HG02798 (cell line): ENCODE results near the gene MAPK8.

Experiments used
- ATAC-seq: cut with Tn5 transposase; IDR thresholded peaks from one replicate; pipeline ENCODE4 v1.9.1; 2021; ENCODE audit warnings: mild to moderate bottlenecking; ENCODE audit not compliant: unreplicated experiment, poor library complexity

Gene MAPK8

DNA sequence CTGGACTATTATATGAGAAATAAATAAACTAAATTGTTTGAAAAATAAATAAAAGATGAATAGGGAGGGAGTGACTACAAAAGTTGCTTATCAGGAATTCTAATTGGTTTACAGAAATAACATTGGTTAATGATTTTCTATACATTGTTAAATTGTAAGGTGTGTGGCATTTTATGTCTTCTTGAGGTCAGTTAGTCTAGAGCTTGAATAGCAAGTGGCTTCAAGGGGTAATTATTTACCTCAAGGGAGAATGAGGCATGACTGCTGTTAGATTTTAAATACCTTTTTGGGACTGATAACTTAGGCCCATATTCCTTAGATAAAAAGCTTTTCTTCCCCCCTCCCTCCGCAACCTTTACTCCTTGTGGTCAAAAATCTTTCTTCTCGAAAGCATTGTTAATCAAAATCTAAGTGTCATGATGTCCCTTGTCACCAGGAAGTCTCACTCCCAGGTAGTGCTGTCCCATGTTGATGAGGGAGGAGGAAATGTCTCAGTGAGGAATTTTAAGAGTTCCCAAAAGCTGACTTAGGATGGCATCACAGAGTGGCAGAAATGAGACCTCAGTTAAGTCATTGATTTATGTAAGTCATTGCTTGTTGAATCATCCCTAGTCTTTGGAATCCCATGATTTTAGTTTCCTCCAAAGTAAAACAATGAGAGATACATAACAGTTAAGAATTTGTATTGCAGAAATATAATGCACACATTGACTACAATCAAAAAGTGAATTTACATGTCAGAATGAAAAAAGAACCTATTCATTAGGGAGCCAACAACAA is 71.5 kb downstream of the MAPK8 start:
- no peak for ATAC-seq

DNA sequence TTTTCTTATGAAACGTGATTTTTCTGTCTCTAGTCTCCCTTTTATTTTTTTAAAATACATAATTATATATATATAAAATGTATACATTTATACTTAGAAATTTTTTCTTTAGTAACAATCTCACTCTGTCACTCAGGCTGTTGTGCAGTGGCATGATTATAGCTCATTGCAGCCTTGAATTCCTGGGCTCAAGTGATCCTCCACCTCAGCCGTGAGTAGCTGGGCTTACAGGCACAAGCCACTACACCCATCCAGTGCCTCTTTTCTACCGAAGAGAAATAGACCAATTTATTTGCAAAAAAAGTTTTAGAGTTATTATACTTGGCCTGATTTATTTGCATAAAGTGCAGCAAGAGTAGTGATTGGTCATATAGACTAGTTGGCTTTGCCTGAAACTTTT is 72.2 kb downstream of the MAPK8 start:
- no peak for ATAC-seq

DNA sequence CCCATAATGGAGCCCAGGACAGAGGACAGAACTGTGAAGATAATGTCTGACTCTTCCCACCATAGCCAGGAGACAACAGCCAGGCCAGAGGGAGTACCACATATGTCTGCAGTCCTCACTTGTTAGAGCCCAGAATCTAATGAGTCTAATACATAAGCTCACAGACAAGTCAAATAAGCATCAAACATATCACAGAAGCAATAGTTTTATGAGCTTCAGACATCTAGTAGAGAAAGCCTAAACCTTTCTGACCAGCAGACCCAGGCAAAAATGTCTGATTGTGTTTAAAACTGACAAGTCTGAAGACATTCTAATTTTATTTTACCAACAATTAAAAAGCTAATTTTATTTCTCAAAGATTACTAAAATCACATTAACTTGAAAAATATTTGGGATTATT is 75.5 kb downstream of the MAPK8 start:
- no peak for ATAC-seq

DNA sequence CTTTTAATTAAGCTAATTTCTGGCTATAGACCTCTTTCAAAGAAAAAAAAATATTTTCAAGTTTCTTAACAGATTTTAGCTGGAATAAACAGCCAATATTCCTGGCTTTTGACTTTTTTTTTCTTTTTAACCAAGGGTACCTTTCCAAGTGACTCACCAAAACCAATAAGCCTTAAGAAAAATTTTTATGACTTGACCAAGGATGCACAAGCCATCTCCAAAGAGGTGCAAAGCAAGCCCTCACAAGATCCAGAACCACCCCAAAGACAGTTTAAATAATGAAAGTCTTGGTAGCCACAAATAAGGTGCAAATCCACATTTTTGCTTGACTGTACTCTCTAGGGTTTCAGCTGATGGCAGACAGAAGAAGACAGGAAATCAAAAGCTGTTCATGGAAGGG is 76.5 kb downstream of the MAPK8 start:
- ATAC-seq, result no peak

DNA sequence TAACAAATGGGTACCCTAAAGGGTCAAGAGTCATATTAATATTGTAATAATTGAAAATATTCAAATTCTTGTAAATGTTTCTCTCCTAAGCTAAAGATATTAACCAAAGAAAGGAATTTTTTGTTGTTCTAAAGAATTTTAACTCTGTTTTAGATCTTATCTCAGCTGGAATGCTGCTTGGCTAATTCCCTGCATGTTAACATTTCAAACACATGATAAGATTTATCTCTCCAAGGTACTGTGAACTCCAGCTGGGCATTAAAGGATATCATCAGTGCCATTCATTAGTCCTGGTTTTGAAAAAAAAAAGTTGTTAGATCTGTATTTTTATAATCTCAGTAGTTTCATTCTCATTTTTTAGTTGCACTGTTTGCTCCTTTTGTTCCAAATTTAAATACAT is 76.9 kb downstream of the MAPK8 start:
- no peak for ATAC-seq

DNA sequence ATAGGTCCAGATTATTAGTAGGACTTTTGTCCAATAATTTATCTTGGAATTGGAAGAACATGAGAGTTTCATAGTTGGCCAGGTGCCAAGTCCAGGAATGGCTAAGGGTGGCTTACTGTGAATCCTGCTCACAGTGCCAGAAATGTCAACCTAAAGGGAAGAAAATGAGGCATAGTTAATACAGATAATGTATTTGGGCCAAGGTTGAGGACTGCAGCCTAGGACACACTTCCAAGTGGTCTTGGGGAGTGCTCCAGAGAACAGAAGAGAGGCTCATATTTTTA is 78.2 kb downstream of the MAPK8 start:
- no peak for ATAC-seq

DNA sequence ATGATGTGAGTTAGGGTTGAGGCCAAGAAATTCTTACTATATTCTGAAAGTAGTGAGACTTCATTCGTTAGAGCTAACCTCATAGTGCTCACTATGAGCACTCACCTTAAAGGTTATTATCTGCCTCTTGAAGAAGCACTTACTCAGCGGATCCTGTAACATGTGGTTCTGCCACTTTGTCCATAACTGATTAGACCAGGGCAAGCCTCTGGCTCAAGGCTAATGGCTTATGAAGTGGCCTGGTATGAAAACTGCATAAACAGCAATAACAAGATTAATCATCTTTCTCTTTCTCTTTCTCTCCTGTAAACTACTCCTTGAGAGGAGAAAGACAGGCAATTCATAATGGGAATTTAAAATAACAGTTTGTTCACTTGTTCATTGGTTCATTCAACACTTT is 82.8 kb downstream of the MAPK8 start:
- no peak for ATAC-seq

DNA sequence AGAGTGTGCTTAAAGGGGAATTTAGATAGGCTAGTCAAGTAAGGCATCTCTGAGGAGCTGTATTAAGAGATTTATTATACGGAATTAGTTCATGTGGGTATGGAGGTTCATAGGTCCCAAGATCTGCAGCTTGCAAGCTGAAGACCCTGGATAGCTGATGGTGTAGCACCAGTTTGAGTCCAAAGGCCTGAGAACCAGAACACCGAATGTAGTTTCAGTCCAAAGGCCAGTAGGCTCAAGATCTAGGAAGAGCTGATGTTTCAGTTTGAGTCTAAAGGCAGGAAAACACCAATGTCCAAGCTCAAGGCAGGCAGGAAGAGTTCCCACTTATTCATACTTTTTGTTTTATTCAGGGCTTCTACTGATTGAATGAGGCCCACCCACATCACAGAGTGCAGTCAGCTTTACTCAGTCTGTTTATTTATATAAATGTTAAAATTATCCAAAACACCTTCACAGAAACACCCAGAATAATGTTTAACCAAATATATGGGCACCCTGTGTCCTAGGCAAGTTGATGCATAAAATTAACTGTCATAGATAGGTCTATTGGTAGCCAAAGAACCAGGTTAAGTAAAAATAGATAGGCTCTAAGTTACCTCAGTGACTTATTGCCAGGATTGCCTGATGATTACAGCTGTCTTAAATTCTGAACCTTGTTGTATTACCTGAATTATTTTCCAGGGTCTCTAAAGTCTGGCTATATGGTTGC is 83.5 kb downstream of the MAPK8 start:
- ATAC-seq, result no peak

DNA sequence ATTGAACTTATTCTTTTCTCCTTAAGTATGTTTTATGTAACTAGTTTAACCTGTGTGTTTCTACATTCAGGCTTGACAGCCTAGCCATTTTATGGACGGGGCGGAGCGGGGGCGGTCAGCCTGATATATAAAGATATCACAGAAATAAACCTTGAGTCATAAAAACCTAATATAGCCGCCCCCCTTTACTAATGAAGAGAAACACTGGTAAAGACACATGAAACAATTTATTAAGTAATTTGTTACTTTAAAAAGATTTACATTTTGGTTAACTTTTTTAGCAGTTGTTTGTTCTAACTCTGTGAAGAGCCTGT is 84.0 kb downstream of the MAPK8 start:
- ATAC-seq, result no peak

DNA sequence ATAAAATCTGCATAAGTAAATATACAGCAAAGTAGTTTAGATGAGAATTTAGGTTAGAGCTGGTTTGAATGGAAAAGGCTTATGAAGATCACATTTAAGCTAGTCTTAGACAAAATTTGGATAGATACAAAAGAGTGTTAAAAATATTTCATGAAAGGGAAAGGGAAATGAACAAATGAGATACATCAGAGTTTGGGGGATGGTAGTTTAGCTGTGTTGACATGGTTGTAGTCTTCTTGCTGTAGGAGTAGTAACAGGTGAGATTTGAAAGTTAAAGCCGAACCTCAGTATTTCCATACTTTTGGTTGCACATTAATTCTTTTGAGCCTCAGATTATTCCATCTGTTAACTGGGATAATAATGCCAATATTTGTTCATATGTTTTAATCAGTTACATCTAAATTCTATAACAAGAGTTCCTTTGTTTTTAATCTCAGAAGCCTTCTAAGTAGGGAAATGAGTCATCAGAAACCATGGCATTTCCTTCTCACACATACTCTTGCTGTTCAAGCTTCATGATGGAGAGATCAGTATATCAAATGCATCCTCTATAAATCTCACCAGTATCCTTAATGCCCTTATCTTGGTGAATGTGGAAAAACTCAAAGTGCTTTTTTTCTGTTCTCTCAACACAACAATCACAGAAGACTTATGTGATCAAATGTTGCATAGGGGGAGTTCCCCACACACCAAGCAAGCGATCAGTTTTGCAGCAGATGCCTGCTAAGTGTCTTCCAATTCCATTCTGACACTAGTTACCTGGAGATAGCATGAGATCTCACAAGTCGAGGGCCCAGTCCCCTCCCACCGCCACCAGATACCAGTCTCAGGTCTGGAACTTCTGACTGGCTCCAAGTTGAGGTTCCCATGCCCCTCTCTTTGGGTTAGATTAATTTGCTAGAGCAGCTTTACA is 84.7 kb downstream of the MAPK8 start:
- peak; percentile 66 for ATAC-seq

DNA sequence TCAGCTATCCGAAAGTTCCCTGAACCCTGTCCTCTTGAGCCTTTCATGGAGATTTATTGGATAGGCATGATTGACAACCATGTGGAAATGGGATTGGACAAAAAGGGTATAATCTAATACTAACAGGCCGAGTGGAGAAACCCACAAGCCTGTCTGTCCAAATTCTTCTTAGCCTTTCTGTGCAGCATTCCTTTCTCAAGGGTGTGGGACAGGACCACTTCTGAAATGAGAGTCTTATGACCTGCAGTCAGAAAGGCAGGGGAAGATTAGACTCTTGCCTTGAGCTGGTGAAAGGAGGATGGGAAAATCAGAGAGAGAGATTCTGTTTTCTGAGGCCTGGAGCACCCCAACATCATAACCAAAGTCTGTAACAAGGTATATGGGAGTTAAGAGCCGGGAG is 85.5 kb downstream of the MAPK8 start:
- ATAC-seq, result no peak

DNA sequence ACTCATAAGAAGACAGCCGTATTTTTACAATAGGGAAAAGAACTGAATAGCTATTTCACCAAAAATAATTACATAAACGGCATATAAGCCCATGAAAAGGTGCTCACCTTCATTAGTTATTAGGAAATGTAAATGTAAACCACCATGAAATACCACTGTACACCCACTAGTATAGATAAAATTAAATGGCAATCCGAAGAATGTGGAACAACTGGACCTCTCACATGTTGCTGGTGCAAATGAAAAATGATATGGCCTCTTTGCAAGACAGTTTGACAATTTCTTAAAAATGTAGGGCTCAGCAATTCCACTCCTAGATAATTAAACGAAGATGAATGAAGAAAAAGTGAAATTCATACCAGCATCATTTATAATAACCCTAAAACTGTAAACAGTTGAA is 91.8 kb downstream of the MAPK8 start:
- no peak for ATAC-seq

DNA sequence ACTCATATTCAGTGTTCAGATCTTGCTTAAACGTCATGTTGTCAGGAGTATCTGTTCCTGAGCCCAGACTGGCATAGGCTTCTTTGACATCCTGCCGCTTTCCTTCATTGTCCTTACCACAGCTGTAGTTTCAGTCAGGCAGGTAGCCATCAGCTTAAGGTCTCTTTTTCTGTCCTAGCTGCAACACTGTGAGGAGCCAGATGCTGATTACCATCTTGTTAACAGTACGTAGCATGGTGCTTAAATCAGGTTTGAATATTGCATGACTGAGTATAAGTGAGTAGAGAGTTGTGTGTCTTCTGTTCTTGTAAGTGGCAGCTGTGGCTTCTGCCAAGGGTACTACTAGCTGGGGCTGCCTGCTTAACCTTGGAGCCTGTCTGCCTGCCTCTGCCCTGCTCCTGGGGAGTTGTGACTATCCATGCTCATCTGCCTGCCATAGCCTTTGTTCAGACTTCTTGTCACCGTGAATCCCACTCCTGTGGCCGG is 92.6 kb downstream of the MAPK8 start:
- ATAC-seq, result no peak

DNA sequence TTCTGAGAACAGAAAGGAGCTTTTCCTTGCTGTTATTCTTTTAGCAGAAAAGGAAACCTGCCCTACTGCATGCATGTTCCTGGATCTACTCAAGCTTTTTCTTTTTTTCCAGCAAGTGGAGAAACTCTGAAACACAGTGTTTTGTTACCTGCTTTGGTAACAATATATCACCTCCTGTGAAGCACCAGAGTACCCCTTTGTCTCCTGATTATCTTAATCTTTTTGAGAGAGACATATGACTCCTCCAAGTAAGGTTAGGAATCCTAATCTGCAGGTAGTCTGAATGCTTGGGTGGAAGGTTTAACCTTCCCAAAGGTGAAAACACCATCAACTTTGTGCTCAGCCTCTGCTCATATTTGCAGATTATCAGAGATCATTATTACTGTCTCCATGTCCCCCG is 93.1 kb downstream of the MAPK8 start:
- ATAC-seq, result no peak

DNA sequence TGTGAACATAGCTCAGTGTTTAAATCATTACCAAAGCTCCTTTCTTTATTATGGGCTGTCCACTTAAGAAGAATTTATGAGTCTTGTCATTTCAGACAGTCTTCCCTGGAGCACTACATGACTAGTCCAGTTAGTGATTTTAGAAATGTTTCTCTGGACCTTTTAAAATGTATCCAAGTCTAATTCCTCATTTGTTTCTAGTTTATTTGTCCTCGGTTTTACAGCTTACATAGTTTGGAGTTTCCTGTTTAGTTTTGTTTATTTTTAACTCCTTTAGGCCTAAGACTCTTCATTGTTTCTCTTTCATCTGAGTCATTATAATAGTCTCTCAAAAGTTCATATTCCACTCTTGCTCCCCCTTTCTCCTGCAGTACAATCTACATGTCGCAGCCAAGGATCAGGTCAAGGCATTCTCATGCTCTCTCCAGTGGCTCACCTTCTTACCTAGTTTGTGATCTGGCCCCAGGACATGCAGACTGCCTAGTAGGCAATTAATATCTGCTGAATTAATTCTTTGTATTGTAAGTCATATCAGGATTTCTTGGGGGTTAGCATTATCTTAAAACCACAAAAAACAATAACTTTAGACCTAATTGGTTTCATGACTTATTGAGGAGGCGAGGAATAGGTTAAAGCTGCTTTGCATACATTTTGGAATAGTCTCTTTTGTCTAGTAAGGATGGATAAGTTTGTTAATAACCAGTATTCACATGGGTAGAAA is 93.8 kb downstream of the MAPK8 start:
- ATAC-seq, result no peak

DNA sequence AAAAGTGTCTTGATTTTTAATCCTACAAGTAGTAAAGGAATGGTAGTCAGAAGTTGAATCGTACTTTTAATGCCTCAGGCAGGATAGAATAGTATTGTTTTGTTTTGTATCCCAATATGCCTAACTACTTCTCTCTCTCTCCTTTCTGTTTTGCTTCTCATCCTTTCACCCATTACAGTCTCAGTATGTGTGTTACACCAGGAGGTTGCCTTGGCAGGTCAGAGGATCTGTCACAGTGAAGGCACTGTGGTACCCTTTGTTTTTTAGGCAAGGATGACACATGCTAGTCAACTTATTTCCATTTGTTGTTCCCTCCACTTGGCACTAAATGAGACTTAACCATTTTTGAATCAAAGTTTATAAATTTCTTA is 94.4 kb downstream of the MAPK8 start:
- ATAC-seq, result no peak

DNA sequence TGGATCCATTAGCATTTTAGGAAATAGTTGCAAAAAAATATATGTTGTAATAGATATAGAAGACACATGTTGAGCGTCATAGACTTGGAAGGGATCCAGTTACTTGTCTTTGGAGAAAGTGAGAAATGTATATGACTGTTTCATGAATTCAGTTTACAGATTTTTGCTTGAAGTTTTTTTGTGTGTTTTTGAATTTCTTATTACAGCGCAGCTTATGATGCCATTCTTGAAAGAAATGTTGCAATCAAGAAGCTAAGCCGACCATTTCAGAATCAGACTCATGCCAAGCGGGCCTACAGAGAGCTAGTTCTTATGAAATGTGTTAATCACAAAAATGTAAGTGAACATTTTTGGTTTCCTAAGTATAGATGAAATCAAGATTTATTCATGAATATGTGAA is 98.2 kb downstream of the MAPK8 start:
- ATAC-seq, result no peak

DNA sequence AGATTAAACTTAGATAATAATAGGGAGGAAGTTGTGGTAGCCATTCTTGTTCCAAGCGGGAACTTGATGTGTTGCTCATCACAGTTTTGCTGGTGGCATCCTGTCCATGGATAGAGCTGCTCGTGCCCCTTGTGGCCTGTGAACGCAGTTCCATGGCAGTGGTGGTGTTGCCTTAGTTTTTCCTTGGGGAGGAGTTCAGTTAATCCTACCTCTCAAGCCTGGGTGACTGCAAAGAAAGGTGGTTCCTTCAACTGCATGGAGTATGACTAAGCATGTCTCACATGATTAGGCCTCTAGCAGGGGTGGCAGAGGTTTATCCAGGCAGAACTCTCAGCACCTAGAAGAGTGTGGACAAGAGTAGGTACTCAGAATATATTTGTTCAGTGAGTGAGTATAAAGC is 99.7 kb downstream of the MAPK8 start:
- no peak for ATAC-seq

DNA sequence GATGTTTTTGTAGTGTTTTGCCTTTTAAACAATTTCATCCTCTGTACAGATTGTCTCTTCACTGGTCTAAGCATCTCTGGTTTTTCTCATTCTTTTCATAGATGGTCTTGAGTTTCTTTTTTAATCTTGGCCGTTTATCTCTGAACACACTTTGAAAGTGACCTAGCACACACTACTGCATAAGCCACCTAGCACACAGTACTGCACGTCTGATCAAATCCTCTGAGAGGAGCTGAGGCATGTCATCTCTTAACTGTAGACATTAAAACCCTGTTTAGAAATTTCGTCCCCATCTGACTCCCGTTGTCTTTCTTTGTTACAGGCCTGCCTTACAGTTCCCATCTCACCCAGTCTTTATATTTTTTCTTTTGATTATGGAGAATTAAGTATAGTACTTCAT is 100.2 kb downstream of the MAPK8 start:
- no peak for ATAC-seq

DNA sequence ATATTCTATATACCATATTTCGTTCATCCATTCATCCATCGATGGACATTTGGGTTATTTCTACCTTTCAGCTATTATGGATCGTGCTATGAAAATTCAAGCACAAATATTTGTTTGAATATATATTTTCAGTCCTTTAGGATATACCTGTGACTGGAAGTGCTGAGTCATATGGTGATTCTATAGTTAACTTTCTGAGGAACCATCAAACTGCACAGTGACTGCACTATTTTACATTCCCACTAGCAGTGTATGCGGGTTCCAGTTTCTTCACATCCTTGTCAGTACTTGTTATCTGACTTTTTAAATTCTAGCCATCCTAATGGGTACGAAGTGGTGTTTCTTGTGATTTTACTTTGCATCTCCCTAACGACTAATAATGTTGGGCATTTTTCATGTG is 104.0 kb downstream of the MAPK8 start:
- ATAC-seq, result no peak

DNA sequence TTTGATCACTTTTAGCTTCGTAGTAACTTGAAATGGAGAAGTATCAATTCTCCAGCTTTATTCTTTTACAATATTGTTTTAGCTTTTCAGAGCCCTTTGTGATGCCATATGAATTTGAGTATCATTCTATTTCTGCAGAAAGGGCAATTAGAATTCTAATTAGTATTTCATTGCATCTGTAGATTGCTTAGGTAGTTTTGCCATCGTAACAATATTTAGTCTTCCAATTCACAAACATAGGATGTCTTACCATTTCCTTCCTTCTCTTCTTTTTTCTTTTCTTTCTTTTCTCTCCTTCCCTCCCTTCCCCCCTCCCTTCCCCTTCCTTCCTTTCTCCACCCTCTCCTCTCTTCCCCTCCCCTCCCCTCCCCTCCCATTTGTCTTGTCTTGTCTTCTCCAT is 105.0 kb downstream of the MAPK8 start:
- ATAC-seq, result no peak
